HG03565 (cell line): ENCODE data around the gene FKBP9.
"Not testable (repeated sequence)": the region's sequence is repeated elsewhere in the genome, so short reads cannot be mapped to it uniquely, and the experiment has no call there.

Source experiments
- ATAC-seq: cut with Tn5 transposase; IDR thresholded peaks from one replicate; pipeline ENCODE4 v1.9.1; 2021; ENCODE audit warnings: mild to moderate bottlenecking, moderate library complexity; ENCODE audit not compliant: unreplicated experiment

The FKBP9 gene

DNA sequence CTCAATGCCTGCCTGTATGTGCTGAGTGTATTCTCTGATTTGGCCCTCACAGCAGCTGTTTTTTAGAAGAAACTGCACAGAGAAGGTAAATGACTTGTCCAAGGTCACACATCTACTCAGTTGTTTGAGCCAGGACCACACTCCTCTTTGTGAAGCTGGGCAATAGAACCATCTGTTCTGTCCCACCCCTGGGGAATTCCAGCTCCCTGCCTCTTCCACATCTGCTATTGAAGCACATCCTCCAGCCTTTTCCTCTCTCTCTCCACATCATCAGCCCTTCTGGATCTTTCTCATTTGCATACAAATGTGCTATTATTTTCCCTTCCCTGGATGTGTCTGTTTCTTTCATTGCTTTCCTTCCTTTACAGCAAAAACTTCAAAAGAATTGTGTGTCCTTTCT, 45.9 kb downstream of the FKBP9 start:
- ATAC-seq = not testable (repeated sequence)

DNA sequence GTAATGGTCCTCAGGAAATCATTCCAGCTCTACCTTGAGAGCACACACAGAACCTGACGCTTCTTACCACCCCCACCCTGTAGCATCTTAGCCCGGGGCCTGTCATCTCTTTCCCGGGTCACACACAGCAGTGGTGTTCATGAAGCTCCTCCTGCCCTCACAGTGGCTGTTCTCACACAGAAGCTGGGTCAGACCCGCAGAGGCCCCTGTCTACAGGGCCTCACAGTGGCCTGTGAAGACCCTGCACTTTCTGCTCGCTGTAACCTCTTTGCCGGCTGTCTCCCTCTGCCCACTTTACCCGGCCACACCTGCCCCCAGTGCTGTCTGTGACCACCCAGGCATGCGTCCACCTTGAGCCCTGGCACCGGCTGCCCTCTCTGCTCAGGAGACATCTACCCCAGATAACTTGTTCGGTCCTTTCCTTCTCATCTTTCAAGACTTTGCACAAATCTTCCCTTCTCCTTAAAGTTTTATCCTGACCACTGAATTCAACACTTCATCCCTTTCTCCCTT, 46.9 kb downstream of the FKBP9 start:
- ATAC-seq = not testable (repeated sequence)

DNA sequence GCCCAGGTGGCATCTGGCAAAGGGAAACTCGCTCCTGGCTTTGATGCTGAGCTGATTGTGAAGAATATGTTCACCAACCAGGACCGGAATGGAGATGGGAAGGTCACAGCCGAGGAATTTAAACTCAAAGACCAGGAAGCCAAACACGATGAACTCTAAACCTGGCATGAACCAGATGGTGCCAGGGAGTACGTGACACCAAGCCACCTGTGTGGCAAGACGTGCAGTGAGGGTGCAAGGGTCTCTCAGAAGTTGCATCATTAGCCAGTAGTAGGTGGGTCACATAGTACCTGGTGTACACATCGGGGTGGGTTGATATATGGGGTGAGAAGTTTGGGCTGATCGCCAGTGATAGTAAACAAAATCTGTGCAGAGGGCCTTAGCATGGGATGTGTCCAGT, 48.0 kb downstream of the FKBP9 start:
- not testable (repeated sequence) for ATAC-seq

DNA sequence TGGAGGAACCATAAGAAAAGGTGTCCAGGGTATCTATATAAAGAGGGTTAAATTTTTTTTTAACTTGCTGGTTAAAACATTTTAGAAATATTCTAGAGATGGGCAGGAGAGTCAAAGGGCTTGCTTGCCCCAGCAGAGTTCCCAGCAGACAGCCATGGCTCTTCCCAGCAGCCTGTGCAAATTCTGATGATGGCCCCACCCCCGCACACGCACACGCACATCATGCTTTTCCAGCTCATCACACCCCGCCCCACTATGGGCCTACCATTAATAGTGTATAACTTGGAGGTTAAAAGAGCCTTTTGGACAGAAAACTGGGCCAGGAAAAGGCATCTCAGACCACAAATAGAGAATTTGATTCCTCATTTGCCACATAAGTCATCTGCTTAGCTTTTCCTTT, 48.5 kb downstream of the FKBP9 start:
- ATAC-seq = not testable (repeated sequence)

DNA sequence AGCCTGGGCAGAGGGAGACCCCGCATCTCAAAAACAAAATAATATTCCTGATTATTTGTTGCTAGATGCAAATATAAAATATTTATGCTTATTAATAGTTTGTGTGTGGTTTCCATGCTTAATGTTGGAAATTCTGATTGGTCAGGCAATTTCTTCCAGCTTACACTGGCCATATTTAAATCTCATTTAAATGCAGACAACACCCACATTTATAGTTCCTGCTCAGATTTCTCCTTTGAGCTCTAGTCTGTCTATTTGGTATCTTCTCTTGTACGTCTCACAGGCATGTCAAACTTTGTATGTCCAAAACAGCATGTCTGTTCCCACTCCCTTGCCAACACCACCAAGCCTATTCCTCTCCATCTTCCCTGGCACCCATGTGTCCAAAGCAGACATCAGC, 52.5 kb downstream of the FKBP9 start:
- no peak for ATAC-seq

DNA sequence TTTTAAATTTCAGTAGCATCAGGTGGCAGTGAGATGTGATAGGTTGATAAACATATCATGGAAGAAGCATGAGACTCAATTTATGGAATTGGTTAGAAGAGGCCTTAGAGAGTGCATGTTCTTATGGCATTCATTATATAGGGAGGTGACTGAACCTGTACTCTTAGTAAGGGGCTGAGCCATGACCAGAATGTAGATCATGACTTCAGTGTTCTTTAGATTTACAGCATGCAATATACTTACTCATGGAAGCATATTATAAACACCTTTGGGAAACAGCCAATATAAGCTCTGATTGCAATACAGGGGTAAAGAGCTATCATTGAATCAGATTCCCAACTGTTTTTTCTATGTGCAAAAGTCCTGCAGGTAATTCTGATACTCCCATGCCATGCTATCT, 55.1 kb downstream of the FKBP9 start:
- no peak for ATAC-seq

DNA sequence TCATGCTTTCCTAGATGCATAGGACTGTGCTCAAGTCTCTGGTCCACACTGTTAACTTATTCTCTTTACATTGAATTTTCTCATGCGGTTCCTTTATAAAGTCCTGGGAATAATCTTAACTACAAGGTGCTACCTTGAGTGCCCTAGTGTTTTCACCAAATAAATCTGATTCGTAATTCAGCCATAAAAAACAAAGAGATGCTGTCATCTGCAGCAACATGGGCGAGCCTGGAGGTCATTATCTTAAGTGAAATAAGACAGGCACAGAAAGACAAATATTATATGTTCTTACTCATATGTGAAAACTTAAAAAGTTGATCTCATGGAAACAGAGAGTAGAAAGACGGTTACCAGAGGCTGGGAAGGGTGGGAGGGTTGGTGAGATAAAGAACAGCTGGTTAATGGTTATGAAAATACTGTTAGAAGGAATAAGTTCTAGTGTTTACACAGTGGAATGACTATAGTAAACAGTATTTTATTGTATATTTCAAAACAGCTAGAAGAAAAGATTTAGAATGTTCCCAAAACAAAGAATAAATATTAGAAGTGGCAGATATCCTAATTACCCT, 67.0 kb downstream of the FKBP9 start:
- no peak for ATAC-seq

DNA sequence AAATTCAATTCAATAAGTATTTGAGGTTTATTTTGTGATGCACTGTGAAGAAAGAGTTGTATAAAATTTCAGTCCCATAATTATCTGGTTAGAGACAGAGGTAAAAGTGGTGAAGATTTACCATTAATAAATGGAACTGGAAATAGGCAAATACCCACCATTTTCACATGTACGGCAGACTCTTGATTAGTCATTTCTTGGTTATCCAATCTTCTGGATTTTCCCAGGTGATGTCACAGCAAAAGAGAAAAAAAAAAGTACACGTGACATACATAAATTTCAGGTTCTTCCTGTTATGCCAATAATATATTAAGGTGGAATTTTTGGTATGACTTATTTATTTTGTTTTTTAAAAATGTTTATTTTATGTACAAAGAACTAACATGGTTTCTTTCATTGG, 78.5 kb downstream of the FKBP9 start:
- no peak for ATAC-seq

DNA sequence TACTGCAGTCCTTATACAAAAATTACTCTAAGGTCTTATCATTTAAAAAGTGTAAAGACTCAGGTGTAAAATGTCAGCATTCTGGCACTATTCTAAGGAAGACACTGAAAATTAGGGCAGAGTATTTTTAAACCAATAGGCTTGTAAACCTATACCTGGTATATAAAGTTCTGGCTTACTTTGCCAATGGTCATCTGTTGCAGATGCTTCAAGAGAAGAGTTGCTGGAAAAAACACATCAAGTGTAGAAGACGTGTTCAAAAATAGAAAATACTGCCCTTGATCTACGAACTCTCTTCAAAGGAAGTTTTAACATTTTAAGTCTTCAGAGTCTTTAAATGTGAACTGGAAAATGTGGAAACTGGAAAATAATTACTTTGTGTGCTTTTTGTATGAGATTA, 81.4 kb downstream of the FKBP9 start:
- ATAC-seq = no peak

DNA sequence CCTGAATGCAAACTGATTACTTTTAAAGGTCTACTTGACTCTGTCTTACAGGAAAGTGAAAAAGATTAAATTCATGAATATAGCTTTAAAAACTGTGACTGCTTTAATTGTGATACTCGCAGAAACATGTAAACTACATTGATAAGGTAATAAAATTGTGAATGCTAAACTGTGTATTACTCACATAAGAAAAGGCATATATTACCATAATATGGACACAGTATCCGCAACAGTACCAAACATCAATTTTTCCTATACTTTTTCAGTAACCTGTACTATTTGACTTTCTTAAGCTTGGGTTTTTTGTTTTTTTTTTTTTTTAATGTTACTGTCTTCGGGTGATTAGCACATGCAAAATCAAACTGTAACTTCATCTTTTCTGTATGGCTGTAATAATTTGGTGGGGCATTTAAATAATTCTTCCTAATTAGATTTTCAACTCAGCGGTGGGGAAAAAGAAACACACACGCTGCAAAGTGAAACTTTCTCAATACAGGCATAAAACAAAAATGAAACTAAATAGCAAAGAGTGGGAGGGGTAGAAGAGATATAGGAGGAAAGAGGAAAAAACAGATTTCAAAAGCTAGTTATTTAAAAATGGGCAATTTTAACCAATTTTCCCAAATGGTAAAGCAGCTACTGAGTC, 82.1 kb downstream of the FKBP9 start:
- peak; percentile 35 for ATAC-seq

DNA sequence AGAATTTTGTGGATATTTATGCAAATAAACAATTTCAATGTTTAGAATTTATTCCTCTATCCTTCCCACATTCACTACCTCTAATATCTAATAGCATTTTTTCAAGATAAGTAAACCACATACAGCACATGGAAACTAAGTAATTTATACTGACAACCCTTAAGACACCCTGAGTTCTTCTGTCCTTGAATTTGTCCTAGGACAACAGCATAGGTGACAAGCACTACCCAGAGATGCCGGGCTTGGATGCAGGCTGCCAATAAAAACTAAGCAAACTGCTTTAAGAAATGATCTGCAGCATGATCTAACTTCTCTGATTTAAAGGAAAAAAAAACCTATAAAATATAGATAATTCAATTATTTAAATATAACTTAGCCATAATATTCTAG, 82.7 kb downstream of the FKBP9 start:
- no peak for ATAC-seq

DNA sequence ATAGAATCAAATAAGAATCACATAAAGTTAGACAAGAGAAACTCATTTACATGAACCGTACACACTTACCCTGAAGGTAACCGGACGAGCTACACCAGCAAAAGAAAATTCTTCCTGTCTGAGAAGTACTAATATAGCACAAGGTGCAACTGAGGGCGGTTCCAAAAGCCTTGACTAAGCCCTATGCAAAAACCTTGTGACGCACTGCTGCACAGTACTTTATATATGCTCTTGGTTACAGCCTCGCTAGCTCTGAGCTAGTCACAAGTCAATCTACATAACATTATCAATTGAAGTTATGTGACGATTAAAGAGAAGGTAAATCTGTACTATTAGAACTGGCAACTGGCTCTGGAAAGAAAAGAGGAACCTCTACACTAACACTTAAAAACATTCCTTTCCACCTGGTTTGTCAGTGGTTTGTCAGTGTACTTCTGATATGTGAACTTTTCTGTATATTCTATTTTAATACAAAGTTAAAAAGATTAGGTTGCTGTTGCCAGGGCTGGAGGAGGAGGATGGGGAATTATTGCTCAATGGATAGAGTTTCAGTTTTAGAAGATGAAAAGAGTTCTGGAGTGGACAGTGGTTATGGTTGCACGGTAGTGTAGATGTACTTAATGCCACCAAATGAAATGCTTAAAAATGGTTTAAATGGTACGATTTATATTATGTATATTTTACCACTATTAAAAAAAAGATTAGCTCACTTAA, 83.7 kb downstream of the FKBP9 start:
- ATAC-seq = peak; percentile 82

DNA sequence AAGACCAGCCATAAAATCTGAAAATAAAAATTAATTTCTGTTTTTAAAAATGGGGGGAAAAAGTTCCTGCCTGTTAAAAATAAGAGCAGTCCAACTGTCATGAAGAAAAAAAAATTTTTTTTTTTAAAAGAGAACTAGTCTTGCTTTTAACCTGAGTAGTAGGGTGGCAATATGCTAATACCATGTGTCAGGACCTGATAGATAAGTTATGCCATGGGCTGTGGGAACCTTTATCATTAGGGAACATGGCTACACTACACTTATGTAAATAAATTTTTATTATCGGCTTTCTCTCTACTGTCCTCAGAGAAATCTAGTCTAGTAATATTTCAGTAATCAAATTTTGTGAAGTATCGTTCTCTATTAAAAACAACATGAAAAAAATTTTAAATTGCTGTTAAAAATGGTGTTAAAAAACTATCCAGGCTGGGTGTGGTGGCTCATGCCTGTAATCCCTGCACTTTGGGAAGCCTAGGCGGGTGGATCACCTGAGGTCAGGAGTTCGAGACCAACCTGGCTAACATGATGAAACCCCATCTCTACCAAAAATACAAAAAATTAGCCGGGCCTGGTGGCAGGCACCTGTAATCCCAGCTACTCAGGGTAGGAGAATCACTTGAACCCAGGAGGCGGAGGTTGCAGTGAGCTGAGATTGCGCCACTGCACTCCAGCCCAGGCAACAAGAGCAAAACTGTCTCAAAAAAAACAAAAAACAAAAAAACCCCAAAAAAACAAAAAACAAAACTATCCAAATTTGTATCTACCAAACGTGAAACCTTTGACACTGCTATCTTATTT, 84.6 kb downstream of the FKBP9 start:
- ATAC-seq = no peak

DNA sequence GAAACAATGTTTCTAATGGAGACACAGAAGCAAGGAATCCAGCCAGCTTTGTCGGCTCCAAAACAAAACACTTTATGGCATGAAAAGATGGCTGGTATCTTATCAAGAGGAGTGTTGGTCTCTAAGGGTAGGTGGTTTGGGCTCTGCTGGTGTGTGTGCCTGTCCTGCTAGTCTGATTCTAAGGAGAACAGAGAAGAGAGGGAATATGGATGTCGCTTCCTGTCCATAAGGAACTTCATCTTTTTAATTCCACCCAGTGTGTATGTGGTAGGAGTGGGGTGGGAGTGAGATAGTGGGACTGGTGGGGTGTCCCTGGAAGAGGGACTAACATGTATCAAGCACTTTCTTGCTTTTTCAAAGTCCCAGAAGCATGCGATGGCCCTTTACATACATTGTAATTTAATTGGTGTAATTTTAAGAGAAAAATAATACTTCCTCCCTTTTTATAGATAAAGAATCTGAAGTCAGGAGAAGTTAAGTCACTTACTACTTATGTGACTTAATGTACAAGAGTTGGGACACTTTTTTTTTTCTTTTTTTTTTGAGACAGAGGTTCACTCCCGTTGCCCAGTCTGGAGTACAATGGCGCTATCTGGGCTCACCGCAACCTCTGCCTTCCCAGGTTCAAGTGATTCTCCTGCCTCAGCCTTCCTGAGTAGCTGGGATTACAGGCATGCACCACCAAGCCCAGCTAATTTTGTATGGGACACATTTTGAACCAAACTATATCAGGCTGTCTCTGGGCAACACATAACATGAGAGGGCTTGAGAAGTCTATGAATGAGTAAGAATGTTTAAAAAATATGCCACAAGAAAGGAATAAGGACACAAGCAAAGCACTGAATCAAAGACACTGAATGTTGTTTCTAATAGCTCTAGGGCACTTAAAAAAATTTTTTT, 86.5 kb downstream of the FKBP9 start:
- ATAC-seq = no peak

DNA sequence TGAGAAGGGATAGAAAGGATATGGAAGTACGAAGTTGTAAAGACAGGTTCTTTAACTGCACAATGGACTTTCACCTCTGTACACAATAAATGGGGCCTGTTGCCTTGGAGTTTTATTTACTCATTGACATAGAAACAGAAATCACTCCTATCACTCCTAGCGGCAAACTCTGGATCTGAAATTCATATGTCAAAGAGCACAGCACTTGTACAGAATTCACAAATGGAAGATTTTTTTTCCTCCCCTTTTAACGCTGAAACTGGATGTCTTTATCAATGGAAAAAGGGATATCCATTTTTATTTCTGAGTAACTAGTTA, 87.1 kb downstream of the FKBP9 start:
- no peak for ATAC-seq

DNA sequence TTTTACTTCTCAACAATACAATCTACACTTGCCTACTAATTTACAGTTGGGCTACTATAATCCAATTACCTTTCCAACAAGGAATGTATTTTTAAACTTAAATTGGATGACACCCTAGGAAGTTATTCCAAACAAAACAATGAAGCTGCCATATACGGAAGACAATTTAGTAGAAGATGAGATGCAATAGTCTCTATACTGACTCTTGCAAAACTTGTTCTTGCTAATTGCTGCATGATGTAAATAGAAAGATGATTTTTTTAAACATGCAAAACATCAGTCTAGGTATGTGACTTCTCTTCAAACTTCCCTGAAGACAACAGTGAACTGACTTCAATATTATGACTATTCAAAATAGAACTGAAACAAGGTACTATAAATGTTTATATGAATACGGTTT, 87.7 kb downstream of the FKBP9 start:
- ATAC-seq = peak; percentile 32

DNA sequence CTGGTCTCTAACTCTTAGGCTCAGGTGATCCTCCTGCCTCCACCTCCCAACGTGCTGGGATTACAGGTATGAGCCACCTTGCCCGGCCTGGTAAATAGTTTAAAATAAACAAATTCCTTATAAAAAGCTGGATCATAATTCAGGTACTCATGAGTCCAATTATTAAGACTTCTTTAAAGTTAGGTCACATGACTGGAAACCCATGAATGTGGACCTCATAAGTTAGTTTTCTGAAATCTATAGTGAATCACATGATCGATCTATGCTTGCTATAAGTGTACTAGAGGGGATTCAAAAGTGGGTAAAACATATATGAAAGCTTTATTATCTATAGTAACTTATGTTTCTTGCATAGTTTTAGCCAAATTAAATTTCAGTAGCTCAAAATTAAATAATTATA, 91.0 kb downstream of the FKBP9 start:
- no peak for ATAC-seq

DNA sequence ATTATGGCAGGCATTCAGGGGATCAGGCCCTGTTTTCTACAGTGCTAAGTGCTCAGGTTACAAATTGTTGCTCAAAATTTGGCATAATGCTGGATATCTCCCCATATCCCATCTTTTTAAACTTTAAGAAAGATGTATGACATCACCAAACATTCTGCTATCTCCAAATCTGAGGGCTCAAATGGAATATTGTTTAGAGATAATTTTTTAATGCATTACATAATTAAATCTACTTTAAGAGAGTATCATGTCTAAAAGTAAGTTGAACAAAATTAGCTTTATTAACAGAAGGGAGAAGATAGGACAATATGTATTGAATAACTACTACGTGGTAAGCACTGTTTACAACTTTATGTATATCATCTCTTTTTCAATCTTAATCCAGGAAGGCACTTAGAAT, 91.5 kb downstream of the FKBP9 start:
- no peak for ATAC-seq

DNA sequence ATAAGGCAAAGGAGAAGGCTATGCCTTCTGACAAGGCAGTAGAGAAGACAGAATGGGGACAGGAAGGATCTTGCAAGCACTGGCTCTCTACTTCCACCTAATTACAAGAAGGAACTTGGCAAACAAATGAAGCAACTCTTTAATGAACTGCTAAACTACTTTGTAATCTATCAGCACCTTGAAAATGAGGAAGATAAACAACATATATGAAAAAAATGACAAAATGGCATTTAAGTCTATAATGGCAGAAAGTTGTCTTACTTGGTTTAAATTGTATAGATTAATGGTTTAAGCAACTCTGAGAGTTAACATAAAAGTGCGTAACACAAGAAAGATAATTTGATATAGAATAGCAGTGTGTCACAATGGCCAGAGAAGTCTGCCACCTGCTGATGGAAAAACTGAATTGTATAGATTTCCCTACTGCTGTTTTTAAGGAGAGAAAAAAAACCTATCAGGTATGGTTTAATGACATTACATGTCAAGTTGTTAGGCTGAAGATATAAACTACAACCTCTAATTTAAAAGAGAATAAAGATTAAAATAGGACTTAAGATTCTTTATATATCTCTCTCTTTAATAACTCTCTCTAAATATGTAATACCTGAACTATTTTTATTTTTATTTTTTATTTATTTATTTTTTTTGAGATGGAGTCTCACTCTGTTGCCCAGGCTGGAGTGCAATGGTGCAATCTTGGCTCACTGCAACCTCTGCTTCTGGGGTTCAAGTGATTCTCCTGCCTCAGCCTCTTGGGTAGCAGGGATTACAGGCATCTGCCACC, 93.5 kb downstream of the FKBP9 start:
- no peak for ATAC-seq

DNA sequence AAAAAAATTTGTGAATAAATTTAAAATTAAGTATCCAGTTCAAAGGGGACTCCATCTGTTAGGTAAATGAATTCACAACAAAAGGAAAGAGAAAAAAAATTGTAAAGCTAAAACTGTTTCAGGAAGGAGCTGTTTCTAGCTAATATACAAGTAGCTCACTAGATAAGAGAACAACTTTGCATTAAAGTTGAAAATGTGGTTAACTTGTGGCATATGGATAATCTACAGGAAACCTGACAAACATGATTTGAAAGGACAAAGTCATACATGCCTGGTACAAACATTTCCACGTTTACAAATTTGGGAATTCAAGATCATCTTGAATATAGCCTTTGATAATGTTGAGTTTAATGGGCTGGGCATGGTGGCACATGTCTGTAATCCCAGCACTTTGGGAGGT, 96.5 kb downstream of the FKBP9 start:
- no peak for ATAC-seq
